ENCODE data around the gene TNP1. TPM values are rescaled to one million over a fixed set of nuclear protein-coding genes. Genes with fewer than 3 reads are reported as not detected.

Gene TNP1
- polyA plus RNA-seq, 2 donors, result not detected

- no peaks in the 10 kb centered on the region for H3K36me3 ChIP-seq (ENCODE audit: control insufficient read depth in 2 of 2, insufficient read depth in 2 of 2, low read length in 1 of 2)
- H3K27ac ChIP-seq (ENCODE audit: low read depth in 2 of 2, low read length in 1 of 2), result no peak overlapping the region
- no peak overlapping the region for H3K4me3 ChIP-seq (ENCODE audit: low read depth in 1 of 2, low read length in 2 of 2)
- no peaks in the 10 kb centered on the region for H3K27me3 ChIP-seq (ENCODE audit: control insufficient read depth in 1 of 2, insufficient read depth in 2 of 2, low read length in 2 of 2)
- WGBS, 2 donors, result 65 to 71% methylated on average over 1 of the region's 1 CpG
- no peaks in the 10 kb centered on the region for H3K9me3 ChIP-seq (ENCODE audit: control insufficient read depth in 2 of 2, insufficient read depth in 1 of 2, low read depth in 1 of 2, low read length in 1 of 2)
- H3K4me1 ChIP-seq (ENCODE audit: control insufficient read depth in 2 of 2, insufficient read depth in 2 of 2, low read length in 1 of 2), result no peaks in the 10 kb centered on the region
These were observed 8.3 kb downstream of the TNP1 start for GRCh38 chr2:216851486-216852090.

- H3K4me1 ChIP-seq (ENCODE audit: control insufficient read depth in 2 of 2, insufficient read depth in 2 of 2, low read length in 1 of 2), result no peaks in the 10 kb centered on the region
- 76 to 82% methylated on average over 6 of the region's 6 CpGs for WGBS, 2 donors
- no peaks in the 10 kb centered on the region for H3K36me3 ChIP-seq (ENCODE audit: control insufficient read depth in 2 of 2, insufficient read depth in 2 of 2, low read length in 1 of 2)
- no peaks in the 10 kb centered on the region for H3K27me3 ChIP-seq (ENCODE audit: control insufficient read depth in 1 of 2, insufficient read depth in 2 of 2, low read length in 2 of 2)
- H3K4me3 ChIP-seq (ENCODE audit: low read depth in 1 of 2, low read length in 2 of 2), result no peak overlapping the region
- no peak overlapping the region for H3K27ac ChIP-seq (ENCODE audit: low read depth in 2 of 2, low read length in 1 of 2)
- H3K9me3 ChIP-seq (ENCODE audit: control insufficient read depth in 2 of 2, insufficient read depth in 1 of 2, low read depth in 1 of 2, low read length in 1 of 2), result no peaks in the 10 kb centered on the region
These were observed 9.1 kb downstream of the TNP1 start for GRCh38 chr2:216850665-216851322.

- no peaks in the 10 kb centered on the region for H3K36me3 ChIP-seq (ENCODE audit: control insufficient read depth in 2 of 2, insufficient read depth in 2 of 2, low read length in 1 of 2)
- no peaks in the 10 kb centered on the region for H3K4me1 ChIP-seq (ENCODE audit: control insufficient read depth in 2 of 2, insufficient read depth in 2 of 2, low read length in 1 of 2)
- no peaks in the 10 kb centered on the region for H3K9me3 ChIP-seq (ENCODE audit: control insufficient read depth in 2 of 2, insufficient read depth in 1 of 2, low read depth in 1 of 2, low read length in 1 of 2)
- H3K4me3 ChIP-seq (ENCODE audit: low read depth in 1 of 2, low read length in 2 of 2), result no peak overlapping the region
- 26 to 36% methylated on average over 10 of the region's 10 CpGs for WGBS, 2 donors
- no peak overlapping the region for H3K27ac ChIP-seq (ENCODE audit: low read depth in 2 of 2, low read length in 1 of 2)
- H3K27me3 ChIP-seq (ENCODE audit: control insufficient read depth in 1 of 2, insufficient read depth in 2 of 2, low read length in 2 of 2), result no peaks in the 10 kb centered on the region
These were observed 9.9 kb downstream of the TNP1 start for GRCh38 chr2:216849987-216850386.

- Histone ChIP-seq H3K9me3 (ENCODE audit: control insufficient read depth in 2 of 2, insufficient read depth in 1 of 2, low read depth in 1 of 2, low read length in 1 of 2) (no peaks in the 10 kb centered on the region), H3K36me3 (ENCODE audit: control insufficient read depth in 2 of 2, insufficient read depth in 2 of 2, low read length in 1 of 2) (no peaks in the 10 kb centered on the region), H3K27ac (ENCODE audit: low read depth in 2 of 2, low read length in 1 of 2) (no peak overlapping the region), H3K4me1 (ENCODE audit: control insufficient read depth in 2 of 2, insufficient read depth in 2 of 2, low read length in 1 of 2) (no peaks in the 10 kb centered on the region), H3K27me3 (ENCODE audit: control insufficient read depth in 1 of 2, insufficient read depth in 2 of 2, low read length in 2 of 2) (no peaks in the 10 kb centered on the region), H3K4me3 (ENCODE audit: low read depth in 1 of 2, low read length in 2 of 2) (no peak overlapping the region)
- 88 to 90% methylated on average over 2 of the region's 2 CpGs for WGBS, 2 donors
These were observed 14.4 kb downstream of the TNP1 start for GRCh38 chr2:216845426-216845825.

GRCh38 chr2:216842636-216843035 is 17.2 kb downstream of the TNP1 start:
- no peaks in the 10 kb centered on the region for H3K27me3 ChIP-seq (ENCODE audit: control insufficient read depth in 1 of 2, insufficient read depth in 2 of 2, low read length in 2 of 2)
- no peaks in the 10 kb centered on the region for H3K4me1 ChIP-seq (ENCODE audit: control insufficient read depth in 2 of 2, insufficient read depth in 2 of 2, low read length in 1 of 2)
- no peaks in the 10 kb centered on the region for H3K36me3 ChIP-seq (ENCODE audit: control insufficient read depth in 2 of 2, insufficient read depth in 2 of 2, low read length in 1 of 2)
- no peak overlapping the region for H3K4me3 ChIP-seq (ENCODE audit: low read depth in 1 of 2, low read length in 2 of 2)
- H3K9me3 ChIP-seq (ENCODE audit: control insufficient read depth in 2 of 2, insufficient read depth in 1 of 2, low read depth in 1 of 2, low read length in 1 of 2), result no peaks in the 10 kb centered on the region
- WGBS, 2 donors, result 77 to 83% methylated on average over 10 of the region's 10 CpGs
- H3K27ac ChIP-seq (ENCODE audit: low read depth in 2 of 2, low read length in 1 of 2), result no peak overlapping the region

GRCh38 chr2:216839688-216840087 is 20.2 kb downstream of the TNP1 start:
- Histone ChIP-seq H3K36me3 (ENCODE audit: control insufficient read depth in 2 of 2, insufficient read depth in 2 of 2, low read length in 1 of 2) (no peaks in the 10 kb centered on the region), H3K9me3 (ENCODE audit: control insufficient read depth in 2 of 2, insufficient read depth in 1 of 2, low read depth in 1 of 2, low read length in 1 of 2) (no peaks in the 10 kb centered on the region), H3K27ac (ENCODE audit: low read depth in 2 of 2, low read length in 1 of 2) (no peak overlapping the region), H3K4me1 (ENCODE audit: control insufficient read depth in 2 of 2, insufficient read depth in 2 of 2, low read length in 1 of 2) (no peaks in the 10 kb centered on the region), H3K4me3 (ENCODE audit: low read depth in 1 of 2, low read length in 2 of 2) (no peak overlapping the region), H3K27me3 (ENCODE audit: control insufficient read depth in 1 of 2, insufficient read depth in 2 of 2, low read length in 2 of 2) (no peaks in the 10 kb centered on the region)
- 90% methylated on average over 3 of the region's 3 CpGs for WGBS, 2 donors

GRCh38 chr2:216838151-216838550 is 21.7 kb downstream of the TNP1 start:
- no peaks in the 10 kb centered on the region for H3K27me3 ChIP-seq (ENCODE audit: control insufficient read depth in 1 of 2, insufficient read depth in 2 of 2, low read length in 2 of 2)
- 65 to 68% methylated on average over 5 of the region's 5 CpGs for WGBS, 2 donors
- H3K4me3 ChIP-seq (ENCODE audit: low read depth in 1 of 2, low read length in 2 of 2), result no peak overlapping the region
- no peaks in the 10 kb centered on the region for H3K4me1 ChIP-seq (ENCODE audit: control insufficient read depth in 2 of 2, insufficient read depth in 2 of 2, low read length in 1 of 2)
- no peaks in the 10 kb centered on the region for H3K9me3 ChIP-seq (ENCODE audit: control insufficient read depth in 2 of 2, insufficient read depth in 1 of 2, low read depth in 1 of 2, low read length in 1 of 2)
- H3K27ac ChIP-seq (ENCODE audit: low read depth in 2 of 2, low read length in 1 of 2), result no peak overlapping the region
- no peaks in the 10 kb centered on the region for H3K36me3 ChIP-seq (ENCODE audit: control insufficient read depth in 2 of 2, insufficient read depth in 2 of 2, low read length in 1 of 2)

- H3K9me3 ChIP-seq (ENCODE audit: control insufficient read depth in 2 of 2, insufficient read depth in 1 of 2, low read depth in 1 of 2, low read length in 1 of 2), result no peaks in the 10 kb centered on the region
- H3K4me3 ChIP-seq (ENCODE audit: low read depth in 1 of 2, low read length in 2 of 2), result no peak overlapping the region
- H3K36me3 ChIP-seq (ENCODE audit: control insufficient read depth in 2 of 2, insufficient read depth in 2 of 2, low read length in 1 of 2), result no peaks in the 10 kb centered on the region
- H3K27me3 ChIP-seq (ENCODE audit: control insufficient read depth in 1 of 2, insufficient read depth in 2 of 2, low read length in 2 of 2), result no peaks in the 10 kb centered on the region
- no peak overlapping the region for H3K27ac ChIP-seq (ENCODE audit: low read depth in 2 of 2, low read length in 1 of 2)
- WGBS, 2 donors, result 80 to 82% methylated on average over 6 of the region's 6 CpGs
- H3K4me1 ChIP-seq (ENCODE audit: control insufficient read depth in 2 of 2, insufficient read depth in 2 of 2, low read length in 1 of 2), result no peaks in the 10 kb centered on the region
These were observed 22.1 kb downstream of the TNP1 start for GRCh38 chr2:216837740-216838139.

- Histone ChIP-seq H3K9me3 (ENCODE audit: control insufficient read depth in 2 of 2, insufficient read depth in 1 of 2, low read depth in 1 of 2, low read length in 1 of 2) (no peaks in the 10 kb centered on the region), H3K27ac (ENCODE audit: low read depth in 2 of 2, low read length in 1 of 2) (no peak overlapping the region), H3K4me1 (ENCODE audit: control insufficient read depth in 2 of 2, insufficient read depth in 2 of 2, low read length in 1 of 2) (peaks cover 0 to 5% of the 10 kb centered on the region in 2 donors), H3K27me3 (ENCODE audit: control insufficient read depth in 1 of 2, insufficient read depth in 2 of 2, low read length in 2 of 2) (no peaks in the 10 kb centered on the region), H3K36me3 (ENCODE audit: control insufficient read depth in 2 of 2, insufficient read depth in 2 of 2, low read length in 1 of 2) (no peaks in the 10 kb centered on the region), H3K4me3 (ENCODE audit: low read depth in 1 of 2, low read length in 2 of 2) (no peak overlapping the region)
- 74 to 82% methylated on average over 4 of the region's 4 CpGs for WGBS, 2 donors
These were observed 26.8 kb downstream of the TNP1 start for GRCh38 chr2:216833061-216833460.

GRCh38 chr2:216830346-216830745 is 29.5 kb downstream of the TNP1 start:
- Histone ChIP-seq H3K9me3 (ENCODE audit: control insufficient read depth in 2 of 2, insufficient read depth in 1 of 2, low read depth in 1 of 2, low read length in 1 of 2) (peaks cover 2% of the 10 kb centered on the region in 2 donors), H3K36me3 (ENCODE audit: control insufficient read depth in 2 of 2, insufficient read depth in 2 of 2, low read length in 1 of 2) (no peaks in the 10 kb centered on the region), H3K4me1 (ENCODE audit: control insufficient read depth in 2 of 2, insufficient read depth in 2 of 2, low read length in 1 of 2) (peaks cover 0 to 5% of the 10 kb centered on the region in 2 donors), H3K4me3 (ENCODE audit: low read depth in 1 of 2, low read length in 2 of 2) (no peak overlapping the region), H3K27me3 (ENCODE audit: control insufficient read depth in 1 of 2, insufficient read depth in 2 of 2, low read length in 2 of 2) (no peaks in the 10 kb centered on the region), H3K27ac (ENCODE audit: low read depth in 2 of 2, low read length in 1 of 2) (no peak overlapping the region)
- 56 to 79% methylated on average over 1 of the region's 1 CpG for WGBS, 2 donors
